Transverse colon (tissue), 3 donors: ENCODE measurements around the gene GCNT1.

Experiments used
- POLR2A ChIP-seq: fragments of 450-650 bp; IDR thresholded peaks from one replicate; pipeline ENCODE4 v1.6.1; 2016; ENCODE audit warnings: antibody characterized with exemption, mild to moderate bottlenecking, moderate library complexity
- TF ChIP-seq, protein P1 (sequence below), 5 experiments: fragments of 200-600 bp in 3 of 5; fragments of 450-650 bp in 2 of 5; sonication (generic) in 3 of 5; IDR thresholded peaks; 1 replicate in 2 of 5; 2 replicates in 3 of 5; pipeline ENCODE4 v1.5.1; 2016 to 2017; ENCODE audit warnings: antibody characterized with exemption in 5 of 5, inconsistent platforms in 3 of 5, mild to moderate bottlenecking in 2 of 5, moderate library complexity in 1 of 5

- TF ChIP-seq, protein P1, sequence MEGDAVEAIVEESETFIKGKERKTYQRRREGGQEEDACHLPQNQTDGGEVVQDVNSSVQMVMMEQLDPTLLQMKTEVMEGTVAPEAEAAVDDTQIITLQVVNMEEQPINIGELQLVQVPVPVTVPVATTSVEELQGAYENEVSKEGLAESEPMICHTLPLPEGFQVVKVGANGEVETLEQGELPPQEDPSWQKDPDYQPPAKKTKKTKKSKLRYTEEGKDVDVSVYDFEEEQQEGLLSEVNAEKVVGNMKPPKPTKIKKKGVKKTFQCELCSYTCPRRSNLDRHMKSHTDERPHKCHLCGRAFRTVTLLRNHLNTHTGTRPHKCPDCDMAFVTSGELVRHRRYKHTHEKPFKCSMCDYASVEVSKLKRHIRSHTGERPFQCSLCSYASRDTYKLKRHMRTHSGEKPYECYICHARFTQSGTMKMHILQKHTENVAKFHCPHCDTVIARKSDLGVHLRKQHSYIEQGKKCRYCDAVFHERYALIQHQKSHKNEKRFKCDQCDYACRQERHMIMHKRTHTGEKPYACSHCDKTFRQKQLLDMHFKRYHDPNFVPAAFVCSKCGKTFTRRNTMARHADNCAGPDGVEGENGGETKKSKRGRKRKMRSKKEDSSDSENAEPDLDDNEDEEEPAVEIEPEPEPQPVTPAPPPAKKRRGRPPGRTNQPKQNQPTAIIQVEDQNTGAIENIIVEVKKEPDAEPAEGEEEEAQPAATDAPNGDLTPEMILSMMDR (IDR thresholded peaks at IDR 0.05) = no peak
- TF ChIP-seq POLR2A = no peak
These were observed 19.2 kb downstream of the GCNT1 start for GRCh38 chr9:76478226-76478625.
